ENCODE measurements around the gene SH3GL1.

- TF ChIP-seq, protein P1, sequence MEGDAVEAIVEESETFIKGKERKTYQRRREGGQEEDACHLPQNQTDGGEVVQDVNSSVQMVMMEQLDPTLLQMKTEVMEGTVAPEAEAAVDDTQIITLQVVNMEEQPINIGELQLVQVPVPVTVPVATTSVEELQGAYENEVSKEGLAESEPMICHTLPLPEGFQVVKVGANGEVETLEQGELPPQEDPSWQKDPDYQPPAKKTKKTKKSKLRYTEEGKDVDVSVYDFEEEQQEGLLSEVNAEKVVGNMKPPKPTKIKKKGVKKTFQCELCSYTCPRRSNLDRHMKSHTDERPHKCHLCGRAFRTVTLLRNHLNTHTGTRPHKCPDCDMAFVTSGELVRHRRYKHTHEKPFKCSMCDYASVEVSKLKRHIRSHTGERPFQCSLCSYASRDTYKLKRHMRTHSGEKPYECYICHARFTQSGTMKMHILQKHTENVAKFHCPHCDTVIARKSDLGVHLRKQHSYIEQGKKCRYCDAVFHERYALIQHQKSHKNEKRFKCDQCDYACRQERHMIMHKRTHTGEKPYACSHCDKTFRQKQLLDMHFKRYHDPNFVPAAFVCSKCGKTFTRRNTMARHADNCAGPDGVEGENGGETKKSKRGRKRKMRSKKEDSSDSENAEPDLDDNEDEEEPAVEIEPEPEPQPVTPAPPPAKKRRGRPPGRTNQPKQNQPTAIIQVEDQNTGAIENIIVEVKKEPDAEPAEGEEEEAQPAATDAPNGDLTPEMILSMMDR (conservative IDR thresholded peaks at IDR 0.05; ENCODE audit: low read depth, low read length): no peak
- no peak for TF ChIP-seq EZH2 (IDR thresholded peaks at IDR 0.05; ENCODE audit: borderline replicate concordance, low read depth, low read length, poor library complexity, severe bottlenecking)
These were observed 39.7 kb downstream of the SH3GL1 start for GRCh38 chr19:4360641-4361151.
